ENCODE data around the gene PCBP3.

DNA sequence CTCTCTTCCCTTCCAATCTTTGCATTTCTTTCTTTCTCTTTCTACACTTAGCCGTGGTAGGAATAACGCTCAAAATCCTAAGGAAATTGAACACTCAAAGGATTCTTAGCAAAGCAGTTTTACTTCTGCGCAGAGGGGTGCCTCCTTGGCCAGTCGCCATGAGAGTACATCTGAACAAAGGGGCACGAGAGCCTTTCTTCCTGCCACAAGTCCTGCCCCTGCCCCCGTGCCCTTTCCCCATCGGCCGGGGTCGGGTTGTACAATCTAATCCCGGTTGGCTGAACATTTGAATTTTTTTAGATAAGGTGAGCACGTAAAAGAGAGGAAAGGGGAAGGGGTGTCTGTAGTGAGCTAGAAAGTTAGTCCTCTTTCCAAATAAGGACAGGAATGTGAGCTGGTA, 309.4 kb downstream of the PCBP3 start:
- TF ChIP-seq CTCF (optimal IDR thresholded peaks at IDR 0.05 in 1 of 3, IDR thresholded peaks at IDR 0.05 in 1 of 3, conservative IDR thresholded peaks at IDR 0.05 in 1 of 3; ENCODE audit: extremely low read depth in 1 of 3, insufficient read depth in 2 of 3, low read length in 3 of 3) = no peak
- TF ChIP-seq EZH2 (IDR thresholded peaks at IDR 0.05; ENCODE audit: low read length) = no peak
